ENCODE results near the gene CHAC1. TPM values are rescaled to one million over a fixed set of nuclear protein-coding genes. Genes with fewer than 3 reads are reported as not detected.

Gene CHAC1
- total RNA-seq, 2 experiments from 2014 or later: 43.9 to 45.8 TPM

GRCh38 chr15:40992241-40992741, 39.0 kb downstream of the CHAC1 start:
- Mint-ChIP-seq H3K4me3 (no peak overlapping the region), H3K9me3 (no peaks in the 10 kb centered on the region), H3K4me1 (peaks cover 12% of the 10 kb centered on the region), H3K27ac (no peak overlapping the region), H3K27me3 (no peaks in the 10 kb centered on the region), H3K36me3 (peaks cover 22% of the 10 kb centered on the region)
- no peak for DNase-seq

- Mint-ChIP-seq H3K36me3 (peaks cover 21% of the 10 kb centered on the region), H3K4me1 (peaks cover 12% of the 10 kb centered on the region), H3K9me3 (no peaks in the 10 kb centered on the region), H3K27me3 (no peaks in the 10 kb centered on the region), H3K4me3 (no peak overlapping the region), H3K27ac (no peak overlapping the region)
- DNase-seq: no peak
These were observed 39.6 kb downstream of the CHAC1 start for GRCh38 chr15:40992825-40993224.

- no peak overlapping the region for H3K27ac Mint-ChIP-seq
- no peaks in the 10 kb centered on the region for H3K9me3 Mint-ChIP-seq
- peaks cover 7% of the 10 kb centered on the region for H3K4me1 Mint-ChIP-seq
- H3K36me3 Mint-ChIP-seq: peaks cover 17% of the 10 kb centered on the region
- H3K4me3 Mint-ChIP-seq: no peak overlapping the region
- no peaks in the 10 kb centered on the region for H3K27me3 Mint-ChIP-seq
- no peak for DNase-seq
These were observed 42.4 kb downstream of the CHAC1 start for GRCh38 chr15:40995656-40996055.

- Mint-ChIP-seq H3K36me3 (peaks cover 9% of the 10 kb centered on the region), H3K4me3 (no peak overlapping the region), H3K9me3 (no peaks in the 10 kb centered on the region), H3K27me3 (no peaks in the 10 kb centered on the region), H3K27ac (no peak overlapping the region), H3K4me1 (peaks cover 2% of the 10 kb centered on the region)
- DNase-seq: no peak
These were observed 45.9 kb downstream of the CHAC1 start for GRCh38 chr15:40999190-40999589.

GRCh38 chr15:41001524-41002214, 48.4 kb downstream of the CHAC1 start:
- Mint-ChIP-seq H3K9me3 (no peaks in the 10 kb centered on the region), H3K27ac (no peak overlapping the region), H3K27me3 (no peaks in the 10 kb centered on the region), H3K4me3 (no peak overlapping the region), H3K36me3 (peaks cover 12% of the 10 kb centered on the region), H3K4me1 (no peaks in the 10 kb centered on the region)
- no peak for DNase-seq

GRCh38 chr15:41004490-41004889, 51.2 kb downstream of the CHAC1 start:
- Mint-ChIP-seq H3K36me3 (peaks cover 15% of the 10 kb centered on the region), H3K27ac (no peak overlapping the region), H3K4me1 (no peaks in the 10 kb centered on the region), H3K4me3 (no peak overlapping the region), H3K9me3 (no peaks in the 10 kb centered on the region), H3K27me3 (no peaks in the 10 kb centered on the region)
- no peak for DNase-seq

Other genes starting within 250 kb of the CHAC1 start
- gene RMDN3, start 198.2 kb upstream of the CHAC1 start, total RNA-seq: 10 to 100 TPM; 32.0 to 32.4 TPM
- gene GCHFR, start 189.4 kb upstream of the CHAC1 start, total RNA-seq: 10 to 100 TPM; 35.2 to 35.9 TPM
- under 1 TPM; 0.43 to 0.50 TPM for gene C15orf62, start 183.5 kb upstream of the CHAC1 start, total RNA-seq
- 10 to 100 TPM; 20.1 to 20.8 TPM for gene ZFYVE19, start 146.4 kb upstream of the CHAC1 start, total RNA-seq
- gene DNAJC17, start 146.0 kb upstream of the CHAC1 start, total RNA-seq: 10 to 100 TPM; 39.8 to 41.7 TPM
- not detected for gene PPP1R14D, start 124.8 kb upstream of the CHAC1 start, total RNA-seq
- gene SPINT1, start 109.4 kb upstream of the CHAC1 start, total RNA-seq: 1 to 10 TPM; 3.4 to 3.5 TPM
- under 1 TPM; 0.45 to 0.50 TPM for gene RHOV, start 79.2 kb upstream of the CHAC1 start, total RNA-seq
- gene VPS18, start 59.0 kb upstream of the CHAC1 start, total RNA-seq: 10 to 100 TPM; 12.1 to 13.2 TPM
- gene DLL4, start 24.1 kb upstream of the CHAC1 start, total RNA-seq: not detected
- 10 to 100 TPM; 26.1 to 26.3 TPM for gene INO80, start 162.8 kb downstream of the CHAC1 start, total RNA-seq

Measured in activated naive CD8-positive, alpha-beta T cell treated with anti-CD3 and anti-CD28 coated beads for 36 hours (primary cell).